Mesodermal cell (in vitro differentiated cells): ENCODE measurements around the gene PLXNC1.

Experiments
- H3K27ac ChIP-seq: 2 replicates; pipeline ENCODE4 v1.7.0; 2013; ENCODE audit warnings: mild to moderate bottlenecking, low read depth, low read length, moderate library complexity; ENCODE audit not compliant: severe bottlenecking
- H3K36me3 ChIP-seq: 2 replicates; pipeline ENCODE4 v1.7.1; 2013; ENCODE audit warnings: mild to moderate bottlenecking, low read length, moderate library complexity; ENCODE audit not compliant: control insufficient read depth, insufficient read depth
- H3K4me1 ChIP-seq: one replicate; pipeline ENCODE4 v1.7.1; 2013; ENCODE audit warnings: mild to moderate bottlenecking, low read length; ENCODE audit not compliant: insufficient read depth, control insufficient read depth, poor library complexity, severe bottlenecking
- H3K4me3 ChIP-seq: 2 replicates; pipeline ENCODE4 v1.7.0; 2013; ENCODE audit warnings: low read length, control low read depth, mild to moderate bottlenecking; ENCODE audit not compliant: insufficient read depth, poor library complexity, severe bottlenecking; ENCODE audit errors: extremely low read depth
- H3K9me3 ChIP-seq: 2 replicates; pipeline ENCODE4 v1.7.1; 2013; ENCODE audit warnings: mild to moderate bottlenecking, low read length, moderate library complexity; ENCODE audit not compliant: control insufficient read depth
- WGBS, 2 experiments: methylation state at CpG; one replicate each; pipeline ENCODE4 v1.1.5; 2013; ENCODE audit warnings: missing lambda C conversion rate in 2 of 2; ENCODE audit not compliant: insufficient coverage in 2 of 2; 5-methylcytosine and 5-hydroxymethylcytosine counted together

Gene PLXNC1

DNA sequence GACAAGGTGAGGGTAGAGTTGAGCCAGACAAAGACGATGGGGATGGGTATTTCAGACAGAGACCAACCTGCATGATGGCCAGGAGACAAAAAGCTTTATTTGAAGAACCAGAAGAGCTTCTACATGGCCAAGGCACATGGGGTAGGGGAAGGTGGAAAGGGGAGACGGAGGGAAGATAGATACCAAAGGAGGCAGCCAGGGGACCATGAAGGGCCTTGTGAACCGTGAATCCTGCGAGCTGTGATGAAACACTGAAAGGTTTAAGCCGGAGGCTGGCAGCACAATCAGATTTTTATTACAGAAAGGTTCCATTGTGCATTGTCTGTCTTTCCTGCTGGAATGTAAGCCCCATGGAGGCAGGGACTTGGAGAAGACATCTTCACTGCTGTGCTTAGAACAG, 72.4 kb downstream of the PLXNC1 start:
- Histone ChIP-seq H3K9me3 (no peaks in the 10 kb centered on the region), H3K4me1 (no peaks in the 10 kb centered on the region), H3K27ac (no peak overlapping the region), H3K4me3 (no peak overlapping the region), H3K36me3 (peaks cover 15% of the 10 kb centered on the region)
- 95 to 97% methylated on average over 4 of the region's 5 CpGs for WGBS, 2 experiments

GRCh38 chr12:94222351-94223084, 74.1 kb downstream of the PLXNC1 start:
- Histone ChIP-seq H3K27ac (no peak overlapping the region), H3K9me3 (no peaks in the 10 kb centered on the region), H3K4me1 (no peaks in the 10 kb centered on the region), H3K36me3 (peaks cover 20% of the 10 kb centered on the region), H3K4me3 (no peak overlapping the region)
- WGBS, 2 experiments, result 94 to 100% methylated on average over 1 to 2 of the region's 4 CpGs

GRCh38 chr12:94223842-94224241, 75.5 kb downstream of the PLXNC1 start:
- H3K9me3 ChIP-seq, result no peaks in the 10 kb centered on the region
- 88 to 97% methylated on average over 7 of the region's 7 CpGs for WGBS, 2 experiments
- no peak overlapping the region for H3K27ac ChIP-seq
- no peak overlapping the region for H3K4me3 ChIP-seq
- peaks cover 22% of the 10 kb centered on the region for H3K36me3 ChIP-seq
- H3K4me1 ChIP-seq, result no peaks in the 10 kb centered on the region

DNA sequence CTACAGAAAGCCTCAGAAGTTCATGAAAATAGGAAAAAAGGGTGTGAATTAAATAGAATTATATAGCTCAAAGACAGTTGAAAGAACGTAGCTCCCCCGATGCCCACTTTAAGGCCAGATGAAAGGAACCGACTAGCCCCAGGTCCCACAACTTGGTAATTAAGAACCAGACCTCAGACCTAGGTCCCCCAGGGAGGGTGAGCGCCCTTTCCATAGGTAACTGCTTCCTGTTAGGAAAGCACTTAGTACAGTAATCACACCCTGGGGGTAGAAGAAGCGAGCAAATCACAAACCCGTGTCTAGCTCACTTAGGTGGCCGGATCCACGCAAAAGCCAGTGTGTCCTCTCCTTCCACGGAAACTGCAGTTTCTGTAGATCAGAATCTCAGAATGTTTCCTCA, 77.1 kb downstream of the PLXNC1 start:
- no peaks in the 10 kb centered on the region for H3K9me3 ChIP-seq
- peaks cover 20% of the 10 kb centered on the region for H3K36me3 ChIP-seq
- H3K27ac ChIP-seq, result no peak overlapping the region
- H3K4me1 ChIP-seq, result peaks cover 4% of the 10 kb centered on the region
- H3K4me3 ChIP-seq, result no peak overlapping the region
- WGBS, 2 experiments, result 82 to 87% methylated on average over 5 to 9 of the region's 9 CpGs

DNA sequence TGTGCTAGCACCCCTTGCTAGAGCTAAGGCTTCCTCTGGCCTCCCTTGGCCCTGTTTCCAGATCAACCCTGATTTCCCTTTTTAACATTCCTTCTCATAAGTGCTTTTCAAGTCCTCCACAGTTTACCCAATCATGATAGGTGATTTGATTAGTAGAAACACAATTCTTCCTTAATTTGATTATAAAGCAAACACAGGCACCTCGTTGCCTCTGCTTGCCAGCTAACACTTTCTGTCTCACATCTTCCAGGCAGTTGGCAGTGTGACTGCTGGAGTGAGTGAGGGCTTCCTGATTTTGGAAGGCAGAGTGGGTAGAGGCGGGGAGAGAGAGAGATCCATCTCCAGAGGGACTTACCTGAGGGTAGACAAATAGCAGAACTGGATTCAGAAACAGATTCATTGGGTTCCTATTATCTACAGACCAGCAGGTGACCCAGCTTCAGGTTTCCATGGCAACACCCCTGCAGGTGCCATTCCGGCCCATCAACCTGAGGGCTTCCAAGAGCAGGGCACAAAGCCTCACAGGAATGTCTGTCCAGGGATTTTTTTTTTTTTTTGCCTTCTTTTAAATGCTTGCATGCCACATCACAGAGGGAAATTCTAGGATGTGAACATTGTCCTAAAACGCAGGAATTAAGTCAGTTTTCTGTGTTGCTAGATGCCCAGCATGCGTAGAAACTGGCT, 77.7 kb downstream of the PLXNC1 start:
- Histone ChIP-seq H3K36me3 (peaks cover 17% of the 10 kb centered on the region), H3K4me1 (peaks cover 10% of the 10 kb centered on the region), H3K4me3 (no peak overlapping the region), H3K27ac (no peak overlapping the region), H3K9me3 (no peaks in the 10 kb centered on the region)
- 89 to 90% methylated on average over 3 to 4 of the region's 5 CpGs for WGBS, 2 experiments

DNA sequence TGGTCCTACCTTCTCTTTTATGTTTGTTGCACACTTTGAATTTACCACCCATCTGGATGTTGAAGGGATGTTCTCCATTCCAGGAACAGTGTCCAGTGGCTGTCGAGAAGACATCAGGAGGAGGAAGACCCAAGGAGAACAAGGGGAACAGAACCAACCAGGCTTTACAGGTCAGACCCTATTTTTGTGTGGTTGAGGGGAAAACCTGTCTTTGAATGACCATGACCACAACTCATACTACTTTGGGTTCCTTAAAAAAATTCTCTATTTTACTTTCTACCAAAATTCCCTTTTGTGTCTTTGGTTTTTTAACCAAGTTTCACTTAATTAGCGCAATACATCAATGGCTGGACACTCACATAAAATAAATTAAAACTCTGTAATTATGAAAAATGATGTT, 78.7 kb downstream of the PLXNC1 start:
- Histone ChIP-seq H3K4me3 (no peak overlapping the region), H3K4me1 (peaks cover 19% of the 10 kb centered on the region), H3K36me3 (peaks cover 17% of the 10 kb centered on the region), H3K27ac (no peak overlapping the region), H3K9me3 (no peaks in the 10 kb centered on the region)
- 91% methylated on average over 1 of the region's 2 CpGs; no CpG with 5 or more reads in 1 of the 2 experiments for WGBS, 2 experiments

GRCh38 chr12:94228488-94228907, 80.1 kb downstream of the PLXNC1 start:
- Histone ChIP-seq H3K4me3 (no peak overlapping the region), H3K4me1 (peaks cover 19% of the 10 kb centered on the region), H3K9me3 (no peaks in the 10 kb centered on the region), H3K36me3 (peaks cover 17% of the 10 kb centered on the region), H3K27ac (no peak overlapping the region)
- WGBS, 2 experiments, result 100% methylated on average over 1 of the region's 8 CpGs

DNA sequence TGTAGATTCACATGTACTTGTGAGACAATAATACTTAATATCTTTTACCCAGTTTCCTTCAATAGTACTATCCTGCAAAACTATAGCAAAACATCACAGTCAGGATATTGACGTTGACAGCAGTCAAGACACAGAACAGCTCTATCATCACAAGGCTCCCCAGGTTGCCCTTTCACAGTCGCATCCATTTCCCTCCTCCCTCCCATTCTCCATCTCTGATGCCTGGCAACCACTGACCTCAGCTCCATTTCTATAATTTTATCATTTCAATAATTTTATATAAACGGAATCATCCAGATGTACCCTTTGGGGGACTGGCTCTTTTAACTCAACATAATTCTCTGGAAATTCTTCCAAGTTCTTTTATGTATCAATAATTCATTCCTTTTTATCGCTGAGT, 81.5 kb downstream of the PLXNC1 start:
- 73 to 77% methylated on average over 3 of the region's 4 CpGs for WGBS, 2 experiments
- H3K4me3 ChIP-seq, result no peak overlapping the region
- H3K36me3 ChIP-seq, result peaks cover 9% of the 10 kb centered on the region
- peaks cover 19% of the 10 kb centered on the region for H3K4me1 ChIP-seq
- peak overlapping the region; percentile 75 for H3K27ac ChIP-seq
- no peaks in the 10 kb centered on the region for H3K9me3 ChIP-seq

- Histone ChIP-seq H3K4me1 (peaks cover 19% of the 10 kb centered on the region), H3K27ac (peak overlapping the region; percentile 75), H3K36me3 (peaks cover 9% of the 10 kb centered on the region), H3K9me3 (no peaks in the 10 kb centered on the region), H3K4me3 (no peak overlapping the region)
- 67 to 69% methylated on average over 2 of the region's 2 CpGs for WGBS, 2 experiments
Measured at GRCh38 chr12:94230357-94230905, 82.1 kb downstream of the PLXNC1 start.

DNA sequence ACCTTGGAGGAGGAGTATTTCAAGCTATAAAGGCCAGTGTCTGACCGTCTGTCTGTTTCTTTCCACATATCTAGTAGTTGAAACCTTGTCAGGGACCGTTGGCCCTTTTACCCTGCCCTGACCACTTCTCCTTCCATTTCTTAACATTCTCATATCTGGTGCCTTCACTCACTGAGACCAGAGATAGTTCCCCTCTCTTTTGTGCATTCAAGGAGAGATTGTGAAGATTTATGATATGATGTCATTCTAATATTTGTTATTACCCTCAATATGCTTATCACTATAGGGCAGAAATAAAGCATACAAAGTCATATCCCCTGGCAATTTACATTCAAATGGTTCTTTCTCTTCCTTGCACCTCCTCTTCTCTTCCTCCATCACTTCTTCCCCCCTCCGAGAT, 83.3 kb downstream of the PLXNC1 start:
- no peak overlapping the region for H3K27ac ChIP-seq
- 100% methylated on average over 3 of the region's 3 CpGs for WGBS, 2 experiments
- H3K4me1 ChIP-seq, result peaks cover 19% of the 10 kb centered on the region
- H3K9me3 ChIP-seq, result no peaks in the 10 kb centered on the region
- H3K4me3 ChIP-seq, result no peak overlapping the region
- H3K36me3 ChIP-seq, result peaks cover 9% of the 10 kb centered on the region

- Histone ChIP-seq H3K4me1 (peaks cover 11% of the 10 kb centered on the region), H3K36me3 (no peaks in the 10 kb centered on the region), H3K4me3 (no peak overlapping the region), H3K27ac (no peak overlapping the region), H3K9me3 (no peaks in the 10 kb centered on the region)
- 86 to 94% methylated on average over 2 to 3 of the region's 3 CpGs for WGBS, 2 experiments
Measured at GRCh38 chr12:94235848-94236247, 87.5 kb downstream of the PLXNC1 start.
